MM.1S (cell line): ENCODE results near the gene PANX3.

Experiments used
- EZH2 ChIP-seq: fragments of 300-600 bp; sonication (generic); optimal IDR thresholded peaks from 2 replicates; pipeline ENCODE3; 2017; ENCODE audit warnings: low read depth, mild to moderate bottlenecking, antibody characterized with exemption, low read length, mixed read lengths
- EZH2phosphoT487 ChIP-seq: fragments of 300-600 bp; sonication (generic); IDR thresholded peaks from 2 replicates; pipeline ENCODE4 v1.6.1; 2018; ENCODE audit warnings: antibody characterized with exemption, low read length
- TF ChIP-seq, protein P1 (sequence below): fragments of 300-600 bp; sonication (generic); IDR thresholded peaks from 2 replicates; pipeline ENCODE4 v1.5.1; 2016; ENCODE audit warnings: antibody characterized with exemption, low read length, mixed read lengths

GRCh38 chr11:124648610-124649009, 37.4 kb downstream of the PANX3 start:
- TF ChIP-seq, protein P1, sequence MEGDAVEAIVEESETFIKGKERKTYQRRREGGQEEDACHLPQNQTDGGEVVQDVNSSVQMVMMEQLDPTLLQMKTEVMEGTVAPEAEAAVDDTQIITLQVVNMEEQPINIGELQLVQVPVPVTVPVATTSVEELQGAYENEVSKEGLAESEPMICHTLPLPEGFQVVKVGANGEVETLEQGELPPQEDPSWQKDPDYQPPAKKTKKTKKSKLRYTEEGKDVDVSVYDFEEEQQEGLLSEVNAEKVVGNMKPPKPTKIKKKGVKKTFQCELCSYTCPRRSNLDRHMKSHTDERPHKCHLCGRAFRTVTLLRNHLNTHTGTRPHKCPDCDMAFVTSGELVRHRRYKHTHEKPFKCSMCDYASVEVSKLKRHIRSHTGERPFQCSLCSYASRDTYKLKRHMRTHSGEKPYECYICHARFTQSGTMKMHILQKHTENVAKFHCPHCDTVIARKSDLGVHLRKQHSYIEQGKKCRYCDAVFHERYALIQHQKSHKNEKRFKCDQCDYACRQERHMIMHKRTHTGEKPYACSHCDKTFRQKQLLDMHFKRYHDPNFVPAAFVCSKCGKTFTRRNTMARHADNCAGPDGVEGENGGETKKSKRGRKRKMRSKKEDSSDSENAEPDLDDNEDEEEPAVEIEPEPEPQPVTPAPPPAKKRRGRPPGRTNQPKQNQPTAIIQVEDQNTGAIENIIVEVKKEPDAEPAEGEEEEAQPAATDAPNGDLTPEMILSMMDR: no peak
- TF ChIP-seq EZH2phosphoT487 (no peak), EZH2 (no peak)
